Measurements from ENCODE around the gene GSTP1.
"Not testable (repeated sequence)": the region's sequence is repeated elsewhere in the genome, so short reads cannot be mapped to it uniquely, and the experiment has no call there.

The GSTP1 gene

GRCh38 chr11:67616431-67617242 is 33.0 kb downstream of the GSTP1 start:
- no peak for DNase-seq

GRCh38 chr11:67617243-67617953 is 33.8 kb downstream of the GSTP1 start:
- no peak for DNase-seq

DNA sequence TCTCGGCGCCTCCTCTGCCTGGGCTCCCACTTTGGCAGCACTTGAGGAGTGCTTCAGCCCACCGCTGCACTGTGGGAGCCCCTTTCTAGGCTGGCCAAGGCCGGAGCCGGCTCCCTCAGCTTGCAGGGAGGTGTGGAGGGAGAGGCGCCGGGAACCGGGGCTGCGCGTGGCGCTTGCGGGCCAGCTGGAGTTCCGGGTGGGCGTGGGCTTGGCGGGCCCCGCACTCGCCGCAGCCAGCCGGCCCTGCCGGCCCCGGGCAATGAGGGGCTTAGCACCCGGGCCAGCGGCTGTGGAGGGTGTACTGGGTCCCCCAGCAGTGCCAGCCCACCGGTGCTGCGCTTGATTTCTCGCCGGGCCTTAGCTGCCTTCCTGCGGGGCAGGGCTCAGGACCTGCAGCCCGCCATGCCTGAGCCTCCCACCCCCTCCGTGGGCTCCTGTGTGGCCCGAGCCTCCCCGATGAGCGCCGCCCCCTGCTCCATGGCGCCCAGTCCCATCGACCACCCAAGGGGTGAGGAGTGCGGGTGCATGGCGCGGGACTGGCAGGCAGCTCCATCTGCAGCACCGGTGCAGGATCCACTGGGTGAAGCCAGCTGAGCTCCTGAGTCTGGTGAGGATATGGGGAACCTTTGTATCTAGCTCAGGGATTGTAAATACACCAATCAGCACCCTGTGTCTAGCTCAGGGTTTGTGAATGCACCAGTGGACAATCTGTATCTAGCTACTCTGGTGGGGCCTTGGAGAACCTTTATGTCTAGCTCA is 35.5 kb downstream of the GSTP1 start:
- DNase-seq: not testable (repeated sequence)

DNA sequence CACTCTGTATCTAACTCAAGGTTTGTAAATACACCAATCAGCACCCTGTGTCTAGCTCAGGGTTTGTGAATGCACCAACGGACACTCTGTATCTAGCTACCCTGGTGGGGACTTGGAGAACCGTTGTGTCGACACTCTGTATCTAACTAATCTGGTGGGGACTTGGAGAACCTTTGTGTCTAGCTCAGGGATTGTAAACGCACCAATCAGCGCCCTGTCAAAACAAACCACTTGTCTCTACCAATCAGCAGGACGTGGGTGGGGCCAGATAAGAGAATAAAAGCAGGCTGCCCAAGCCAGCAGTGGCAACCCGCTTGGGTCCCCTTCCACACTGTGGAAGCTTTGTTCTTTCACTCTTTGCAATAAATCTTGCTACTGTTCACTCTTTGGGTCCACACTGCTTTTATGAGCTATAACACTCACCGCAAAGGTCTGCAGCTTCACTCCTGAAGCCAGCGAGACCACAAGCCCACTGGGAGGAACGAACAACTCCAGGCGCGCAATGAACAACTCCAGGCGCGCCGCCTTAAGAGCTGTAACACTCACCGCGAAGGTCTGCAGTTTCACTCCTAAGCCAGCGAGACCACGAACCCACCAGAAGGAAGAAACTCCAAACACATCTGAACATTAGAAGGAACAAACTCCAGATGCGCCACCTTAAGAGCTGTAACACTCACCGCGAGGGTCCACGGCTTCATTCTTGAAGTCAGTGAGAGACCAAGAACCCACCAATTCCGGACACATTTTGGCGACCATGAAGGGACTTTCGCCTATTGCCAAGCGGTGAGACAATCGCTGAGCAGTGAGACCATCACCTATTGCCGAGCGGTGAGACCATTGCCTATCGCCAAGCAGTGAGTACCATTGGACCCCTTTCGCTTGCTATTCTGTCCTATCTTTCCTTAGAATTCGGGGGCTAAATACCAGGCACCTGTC is 36.3 kb downstream of the GSTP1 start:
- not testable (repeated sequence) for DNase-seq

GRCh38 chr11:67620621-67621020 is 37.0 kb downstream of the GSTP1 start:
- not testable (repeated sequence) for DNase-seq

DNA sequence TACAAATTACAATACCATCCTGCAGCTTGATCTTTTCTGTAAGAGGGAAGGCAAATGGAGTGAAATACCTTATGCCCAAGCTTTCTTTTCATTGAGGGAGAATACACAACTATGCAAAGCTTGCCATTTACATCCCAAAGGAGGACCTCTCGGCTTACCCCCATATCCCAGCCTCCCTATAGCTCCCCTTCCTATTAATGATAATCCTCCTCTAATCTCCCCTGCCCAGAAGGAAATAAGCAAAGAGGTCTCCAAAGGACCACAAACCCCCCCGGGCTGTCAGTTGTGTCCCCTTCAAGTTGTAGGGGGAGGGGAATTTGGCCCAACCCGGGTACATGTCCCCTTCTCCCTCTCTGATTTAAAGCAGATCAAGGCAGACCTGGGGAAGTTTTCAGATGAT is 38.3 kb downstream of the GSTP1 start:
- DNase-seq: not testable (repeated sequence)

DNA sequence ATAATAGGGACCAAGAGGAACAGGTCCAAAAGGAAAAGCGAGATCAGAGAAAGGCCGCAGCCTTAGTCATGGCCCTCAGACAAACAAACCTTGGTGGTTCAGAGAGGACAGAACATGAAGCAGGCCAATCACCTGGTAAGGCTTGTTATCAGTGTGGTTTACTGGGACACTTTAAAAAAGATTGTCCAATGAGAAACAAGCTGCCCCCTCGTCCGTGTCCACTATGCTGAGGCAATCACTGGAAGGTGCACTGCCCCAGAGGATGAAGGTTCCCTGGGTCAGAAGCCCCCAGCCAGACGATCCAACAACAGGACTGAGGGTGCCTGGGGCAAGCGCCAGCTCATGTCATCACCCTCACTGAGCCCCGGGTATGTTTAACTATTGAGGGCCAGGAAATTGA is 39.3 kb downstream of the GSTP1 start:
- DNase-seq: not testable (repeated sequence)

DNA sequence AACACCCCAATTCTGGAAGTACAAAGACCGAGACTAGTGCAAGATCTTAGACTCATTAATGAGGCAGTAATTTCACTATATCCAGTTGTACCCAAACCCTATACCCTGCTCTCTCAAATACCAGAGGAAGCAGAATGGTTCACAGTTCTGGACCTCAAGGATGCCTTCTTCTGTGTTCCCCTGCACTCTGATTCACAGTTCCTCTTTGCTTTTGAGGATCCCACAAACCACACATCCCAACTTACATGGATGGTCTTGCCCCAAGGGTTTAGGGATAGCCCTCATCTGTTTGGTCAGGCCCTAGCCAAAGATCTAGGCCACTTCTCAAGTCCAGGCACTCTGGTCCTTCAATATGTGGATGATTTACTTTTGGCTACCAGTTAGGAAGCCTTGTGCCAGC is 40.2 kb downstream of the GSTP1 start:
- DNase-seq: not testable (repeated sequence)

DNA sequence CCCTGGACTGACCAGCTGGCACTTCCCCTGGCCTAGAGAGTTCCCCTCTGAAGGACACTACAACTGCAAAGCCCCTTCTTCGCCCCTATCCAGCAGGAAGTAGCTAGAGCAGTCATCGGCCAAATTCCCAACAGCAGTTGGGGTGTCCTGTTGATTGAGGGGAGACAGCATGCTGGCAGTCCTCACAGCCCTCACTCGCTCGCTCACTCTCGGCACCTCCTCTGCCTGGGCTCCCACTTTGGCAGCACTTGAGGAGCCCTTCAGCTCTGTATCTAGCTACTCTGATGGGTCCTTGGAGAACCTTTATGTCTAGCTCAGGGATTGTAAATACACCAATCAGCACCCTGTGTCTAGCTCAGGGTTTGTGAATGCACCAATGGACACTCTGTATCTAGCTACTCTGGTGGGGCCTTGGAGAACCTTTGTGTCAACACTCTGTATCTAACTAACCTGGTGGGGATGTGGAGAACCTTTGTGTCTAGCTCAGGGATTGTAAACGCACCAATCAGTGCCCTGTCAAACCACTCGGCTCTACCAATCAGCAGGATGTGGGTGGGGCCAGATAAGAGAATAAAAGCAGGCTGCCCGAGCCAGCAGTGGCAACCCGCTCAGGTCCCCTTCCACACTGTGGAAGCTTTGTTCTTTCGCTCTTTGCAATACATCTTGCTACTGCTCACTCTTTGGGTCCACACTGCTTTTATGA is 42.7 kb downstream of the GSTP1 start:
- DNase-seq: not testable (repeated sequence)

DNA sequence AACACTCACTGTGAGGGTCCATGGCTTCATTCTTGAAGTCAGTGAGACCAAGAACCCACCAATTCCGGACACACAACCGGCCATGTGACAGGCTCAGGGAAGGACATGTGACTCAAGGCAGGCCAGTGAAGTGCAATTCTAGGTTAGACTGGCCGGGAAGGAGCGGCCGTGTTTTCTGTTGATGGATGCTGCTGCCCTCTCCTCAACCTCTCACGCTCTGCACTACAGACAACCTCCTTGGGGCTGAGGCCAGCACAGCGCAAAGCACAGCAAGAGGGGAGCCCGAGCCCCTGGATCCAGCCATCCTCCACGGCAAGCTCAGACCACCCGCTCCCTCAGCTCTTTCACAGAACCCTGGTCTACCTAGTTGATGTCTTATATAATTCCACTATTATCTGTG is 43.4 kb downstream of the GSTP1 start:
- no peak for DNase-seq

DNA sequence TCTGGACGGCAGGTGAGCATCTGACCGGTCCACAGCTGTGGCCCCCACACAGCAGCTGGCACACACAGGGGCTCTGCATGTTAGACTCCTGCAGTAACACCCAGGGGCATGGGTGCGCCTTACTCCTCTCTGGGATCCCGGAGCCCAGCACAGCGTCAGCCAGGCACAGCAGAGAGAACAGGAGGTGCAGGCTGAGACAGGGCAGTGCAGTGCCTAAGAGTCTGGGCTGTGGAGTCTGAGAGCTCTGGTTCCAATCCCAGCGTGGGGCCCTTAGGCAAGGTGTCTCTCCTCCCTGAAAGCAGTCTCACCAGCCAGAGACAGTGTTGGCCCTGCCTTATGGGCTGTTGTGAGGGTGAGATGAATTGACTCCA is 43.8 kb downstream of the GSTP1 start:
- no peak for DNase-seq

DNA sequence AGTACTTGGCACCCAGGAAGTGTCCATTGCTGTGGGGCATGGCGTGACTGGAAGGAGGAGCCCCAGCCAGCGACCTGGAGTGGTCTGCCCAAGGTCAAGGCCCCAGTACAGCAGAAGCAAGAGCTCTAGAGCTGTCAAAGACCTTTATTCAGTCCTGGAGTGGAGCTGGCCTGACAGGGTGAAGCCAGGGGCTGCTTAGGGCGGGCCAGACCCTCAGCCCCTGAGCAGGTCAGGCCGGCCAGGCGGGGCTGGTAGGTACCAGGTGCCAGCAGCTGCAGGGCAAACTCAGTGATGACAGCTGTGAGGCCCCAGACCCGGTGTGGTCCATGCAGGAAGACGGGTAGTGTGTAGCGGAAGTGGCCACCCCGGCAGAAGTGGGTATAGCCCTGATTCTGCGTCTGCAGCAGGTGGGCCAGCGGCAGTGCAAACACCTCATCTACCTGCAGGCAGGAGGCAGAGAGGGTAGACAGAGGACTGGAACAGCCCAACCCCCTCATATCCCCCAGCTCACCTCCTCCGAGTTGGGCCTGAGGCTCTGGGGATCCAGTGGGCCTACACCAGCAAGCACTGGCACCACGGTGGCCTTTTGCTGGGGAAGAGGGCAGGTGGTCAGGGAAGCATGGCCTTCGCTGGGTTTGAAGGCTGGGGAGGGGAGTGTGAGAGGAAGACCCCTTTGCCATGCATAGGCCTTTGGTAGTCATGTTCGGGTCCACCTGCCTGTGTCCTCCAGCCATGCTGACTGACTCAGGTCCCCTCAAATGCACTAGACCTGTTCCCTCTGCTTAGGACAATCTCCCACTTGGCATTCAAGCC is 44.4 kb downstream of the GSTP1 start:
- DNase-seq: no peak

DNA sequence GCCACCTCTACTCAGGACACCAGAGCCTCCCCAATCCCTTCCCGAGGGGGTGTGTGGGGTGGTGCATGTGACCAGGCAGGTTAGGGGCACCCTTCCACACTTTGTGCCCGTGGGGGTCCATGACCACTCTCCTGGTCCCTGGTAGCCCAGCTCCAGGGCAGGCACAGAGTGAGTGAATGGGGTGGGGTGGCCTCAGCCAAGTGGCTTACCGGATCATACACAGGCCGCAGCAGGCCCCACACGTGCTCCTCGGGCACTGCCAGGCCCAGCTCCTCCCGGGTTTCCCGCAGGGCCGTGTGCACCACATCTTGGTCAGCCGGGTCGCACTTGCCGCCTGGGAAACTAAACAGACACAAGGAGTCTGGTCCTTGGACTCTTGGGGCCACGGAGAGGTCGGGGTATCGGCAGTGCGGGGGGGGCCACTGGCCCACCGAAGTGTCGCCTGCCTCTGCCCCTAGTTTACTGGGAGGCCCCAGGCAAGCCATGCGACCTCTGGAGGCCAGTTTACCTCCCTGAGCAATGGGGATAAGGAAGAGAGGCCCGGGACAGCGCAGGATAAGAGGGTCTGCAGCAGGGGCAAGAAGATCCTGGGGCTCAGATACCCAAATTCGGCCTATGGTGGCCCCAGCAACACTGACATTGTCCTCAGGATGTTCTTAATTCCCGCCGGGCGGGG is 45.2 kb downstream of the GSTP1 start:
- no peak for DNase-seq

DNA sequence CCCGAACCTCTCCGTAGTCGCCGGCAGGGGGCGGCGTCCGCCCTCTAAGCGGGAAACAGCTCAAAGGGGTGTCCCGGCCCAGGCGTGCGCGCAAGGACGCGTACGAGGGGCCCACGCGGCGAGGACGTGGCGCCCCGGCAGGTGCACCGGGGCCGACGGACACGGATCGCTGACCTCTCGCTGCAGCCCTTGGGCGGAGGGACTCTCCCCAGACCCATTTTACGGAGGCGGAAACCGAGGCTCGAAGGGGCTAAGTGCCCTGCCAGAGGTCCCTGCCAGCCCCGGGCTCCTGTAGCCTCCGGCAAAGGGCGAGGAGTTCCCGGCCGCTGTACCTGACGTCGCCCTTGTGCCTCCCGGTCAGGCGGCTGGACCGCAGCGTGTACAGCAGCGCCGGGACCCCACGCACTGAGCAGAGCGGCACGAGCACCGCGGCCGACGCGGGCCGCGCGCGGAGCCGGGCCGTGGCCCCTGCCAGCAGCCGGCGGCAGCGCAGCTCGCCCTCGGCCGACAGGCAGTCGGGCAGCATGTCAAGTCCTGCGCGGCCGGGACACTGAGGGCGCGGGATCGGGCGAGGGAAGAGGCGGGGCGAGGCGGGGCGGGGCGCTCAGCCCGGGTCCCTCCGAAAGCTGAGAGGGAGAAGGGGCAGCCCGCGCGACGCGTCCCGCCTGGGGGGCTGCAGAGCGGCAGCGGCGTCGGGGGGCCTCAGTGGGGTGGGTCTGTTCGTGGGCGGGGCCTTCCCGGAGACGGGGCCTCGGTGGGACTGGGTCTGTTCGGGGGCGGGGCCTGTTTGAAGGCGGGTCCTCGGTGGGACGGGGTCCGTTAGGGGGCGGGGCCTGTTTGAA is 46.0 kb downstream of the GSTP1 start, which contains the start of gene NUDT8:
TSS of gene NUDT8 (minus strand) at position 552 of the 842 bp plus-strand sequence. CDS start at position 526, 26 bp downstream.
- peak; percentile 61 for DNase-seq

GRCh38 chr11:67630228-67630942 is 46.8 kb downstream of the GSTP1 start:
- peak; percentile 90 for DNase-seq

DNA sequence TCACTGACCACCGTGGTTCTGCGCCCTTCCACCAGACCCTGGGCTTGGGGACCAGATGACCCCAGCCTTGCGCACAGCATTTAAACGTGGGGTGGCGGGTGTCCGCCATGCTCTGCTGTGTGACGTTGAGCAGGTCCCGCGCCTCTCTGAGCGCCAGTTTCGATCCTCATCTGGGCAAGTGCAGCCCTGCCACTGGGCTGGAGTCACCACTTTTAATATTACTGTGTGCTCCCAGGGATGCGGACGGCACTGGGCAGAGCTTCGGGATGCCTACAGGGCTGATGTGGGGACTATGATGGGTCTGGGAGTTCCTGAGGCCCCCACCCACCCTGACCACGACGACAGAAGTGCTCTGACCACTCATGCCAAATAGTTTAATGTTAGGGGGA is 47.3 kb downstream of the GSTP1 start:
- no peak for DNase-seq

DNA sequence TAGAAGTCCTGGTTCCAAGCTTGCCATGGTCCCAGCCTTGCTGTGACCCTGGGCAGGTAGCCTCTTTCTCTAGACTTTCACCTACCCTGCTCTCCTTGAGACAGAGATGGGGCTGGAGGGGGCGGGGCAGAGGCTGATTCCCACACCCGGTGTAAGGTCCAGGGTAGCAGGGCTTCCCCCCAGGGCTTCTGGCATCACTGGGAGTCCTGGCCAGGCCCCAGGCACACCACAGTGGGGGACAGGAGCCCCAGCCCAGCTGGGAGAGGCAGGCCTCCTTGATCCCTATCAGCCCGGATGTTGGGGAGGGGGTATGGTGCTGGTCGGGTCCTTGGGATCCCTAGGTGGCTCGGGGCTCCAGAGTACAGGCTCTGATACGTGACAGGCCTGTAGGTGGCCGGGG is 47.8 kb downstream of the GSTP1 start:
- DNase-seq: no peak

DNA sequence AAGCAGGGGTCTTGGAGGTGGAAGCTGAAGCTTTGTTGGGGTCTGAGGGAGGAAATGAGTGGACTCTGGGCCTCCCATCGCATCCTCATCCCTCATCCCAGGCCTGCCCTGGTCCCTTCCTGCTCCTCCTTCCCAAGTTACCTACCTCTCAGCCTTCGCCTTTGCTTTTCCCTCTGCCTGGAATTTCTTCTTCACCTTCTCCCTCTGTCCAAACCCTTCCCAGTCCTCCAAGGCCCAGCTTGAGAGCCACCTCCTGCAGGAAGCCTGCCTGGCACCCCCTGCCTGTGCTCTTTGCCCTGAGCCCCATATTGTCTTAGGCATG is 48.2 kb downstream of the GSTP1 start:
- no peak for DNase-seq

All from NCI-H226 (cell line).